Activated T-cell treated with anti-CD3 and anti-CD28 coated beads for 1 hour (primary cell): Measurements from ENCODE around the gene PATL2.
"Not testable (repeated sequence)": the region's sequence is repeated elsewhere in the genome, so short reads cannot be mapped to it uniquely, and the experiment has no call there.

Experiments used
- DNase-seq: peaks from one replicate; pipeline ENCODE4 v3.0.0-alpha.2; 2020; ENCODE audit warnings: low read depth

Gene PATL2

GRCh38 chr15:44647036-44647435 is 64.1 kb downstream of the PATL2 start:
- DNase-seq = no peak

- DNase-seq = no peak
Observed at GRCh38 chr15:44646460-44646859, 64.7 kb downstream of the PATL2 start.

GRCh38 chr15:44641651-44642050 is 69.5 kb downstream of the PATL2 start:
- DNase-seq = no peak

GRCh38 chr15:44636976-44637375 is 74.1 kb downstream of the PATL2 start:
- DNase-seq = no peak

GRCh38 chr15:44633603-44634002 is 77.5 kb downstream of the PATL2 start:
- DNase-seq = no peak

- DNase-seq = not testable (repeated sequence)
Observed at GRCh38 chr15:44625286-44625685, 85.8 kb downstream of the PATL2 start.

- DNase-seq = no peak
Observed at GRCh38 chr15:44623178-44623577, 87.9 kb downstream of the PATL2 start.

GRCh38 chr15:44620081-44620480 is 91.0 kb downstream of the PATL2 start:
- DNase-seq = no peak

GRCh38 chr15:44616974-44617373 is 94.1 kb downstream of the PATL2 start:
- DNase-seq = no peak
